IMR-90 (cell line): ENCODE data around the gene EVPL. TPM values are rescaled to one million over a fixed set of nuclear protein-coding genes. Genes with fewer than 3 reads are reported as not detected.
A peak's percentile ranks its signal among the peaks of the same experiment; 100 is the strongest.

Experiments
- ATAC-seq: fragments of 200-7000 bp; cut with Tn5 transposase; 2 replicates; pipeline ENCODE4 v1.9.1; 2020; ENCODE audit warnings: low read depth, mild to moderate bottlenecking, moderate library complexity
- BruUV-seq: library from RNA; stranded (reverse); fragments of 400-500 nt; replicated peaks from 2 replicates; lab custom pipeline; 2021; lab: Mats Ljungman, UMichigan
- CTCF ChIA-PET: fragments of 300-600 bp; formaldehyde crosslinking; extraction: SDS; loops from one replicate; lab custom pipeline; 2021; ENCODE audit warnings: antibody characterized with exemption; lab: Yijun Ruan, JAX
- POLR2A ChIA-PET: fragments of 300-600 bp; sonication (Branson Sonifier 250); formaldehyde crosslinking; loops from one replicate; lab custom pipeline; 2022; ENCODE audit warnings: antibody characterized with exemption; ENCODE audit not compliant: unreplicated experiment; lab: Charles Lee
- DNase-seq: peaks from one replicate; pipeline ENCODE4 v3.0.0; 2013
- H2AFZ ChIP-seq: replicated peaks from 2 replicates; pipeline ENCODE3; 2013; ENCODE audit warnings: low read length, mild to moderate bottlenecking; ENCODE audit not compliant: poor library complexity
- H2AK5ac ChIP-seq: 2 replicates; pipeline ENCODE4 v1.6.1; 2013; ENCODE audit warnings: low read depth, low read length, inconsistent platforms
- H2AK9ac ChIP-seq: replicated peaks from 2 replicates; pipeline ENCODE3; 2013; ENCODE audit warnings: mild to moderate bottlenecking, low read depth, low read length, moderate library complexity; ENCODE audit not compliant: poor library complexity
- H2BK120ac ChIP-seq: 2 replicates; pipeline ENCODE4 v1.6.1; 2013; ENCODE audit warnings: low read depth, low read length, inconsistent platforms
- H2BK15ac ChIP-seq: 3 replicates; pipeline ENCODE4 v1.6.1; 2013; ENCODE audit warnings: low read depth, low read length, inconsistent platforms
- H2BK20ac ChIP-seq: 2 replicates; pipeline ENCODE4 v1.6.1; 2013; ENCODE audit warnings: low read depth, mild to moderate bottlenecking, inconsistent platforms, low read length, moderate library complexity
- H2BK5ac ChIP-seq: 2 replicates; pipeline ENCODE4 v1.6.1; 2013; ENCODE audit warnings: mild to moderate bottlenecking, low read depth, low read length, inconsistent platforms; ENCODE audit not compliant: poor library complexity, severe bottlenecking
- H3K14ac ChIP-seq: replicated peaks from 2 replicates; pipeline ENCODE4 v1.6.1; 2013; ENCODE audit warnings: low read depth, low read length, inconsistent platforms
- H3K18ac ChIP-seq: 2 replicates; pipeline ENCODE4 v1.6.1; 2013; ENCODE audit warnings: low read depth, low read length, control low read depth
- H3K23ac ChIP-seq: 2 replicates; pipeline ENCODE4 v1.6.1; 2013; ENCODE audit warnings: low read depth, low read length, inconsistent platforms
- H3K27ac ChIP-seq: 2 replicates; pipeline ENCODE4 v1.5.1; 2013; ENCODE audit warnings: mild to moderate bottlenecking, control low read depth, low read length; ENCODE audit not compliant: insufficient read depth
- H3K27me3 ChIP-seq: 2 replicates; pipeline ENCODE4 v1.6.1; 2013; ENCODE audit warnings: low read length; ENCODE audit not compliant: control insufficient read depth, insufficient read depth
- H3K36me3 ChIP-seq: 2 replicates; pipeline ENCODE4 v1.6.1; 2013; ENCODE audit warnings: low read length, mixed read lengths; ENCODE audit not compliant: control insufficient read depth, insufficient read depth
- H3K4ac ChIP-seq: 2 replicates; pipeline ENCODE4 v1.6.1; 2013; ENCODE audit warnings: low read depth, low read length, inconsistent platforms
- H3K4me1 ChIP-seq: 2 replicates; pipeline ENCODE4 v1.6.1; 2013; ENCODE audit warnings: low read length, mixed read lengths; ENCODE audit not compliant: control insufficient read depth, insufficient read depth
- H3K4me2 ChIP-seq: 2 replicates; pipeline ENCODE4 v1.6.1; 2013; ENCODE audit warnings: low read depth, mild to moderate bottlenecking, control low read depth, low read length, moderate library complexity
- H3K4me3 ChIP-seq: 2 replicates; pipeline ENCODE4 v1.5.1; 2013; ENCODE audit warnings: low read depth, mild to moderate bottlenecking, control low read depth, low read length, moderate library complexity; ENCODE audit not compliant: insufficient read depth
- H3K56ac ChIP-seq: 2 replicates; pipeline ENCODE4 v1.6.1; 2013; ENCODE audit warnings: low read length, inconsistent platforms; ENCODE audit not compliant: insufficient read depth; ENCODE audit errors: extremely low read depth
- H3K79me1 ChIP-seq, 2 experiments: 2 replicates each; pipeline ENCODE4 v1.6.1; 2013; ENCODE audit warnings: low read length in 2 of 2, inconsistent platforms in 1 of 2, low read depth in 1 of 2
- H3K9ac ChIP-seq: 2 replicates; pipeline ENCODE4 v1.6.1; 2013; ENCODE audit warnings: low read depth, low read length, control low read depth
- H3K9me1 ChIP-seq: 2 replicates; pipeline ENCODE4 v1.6.1; 2013; ENCODE audit warnings: low read length, inconsistent platforms; ENCODE audit not compliant: insufficient read depth
- H3K9me3 ChIP-seq: 2 replicates; pipeline ENCODE4 v1.6.1; 2013; ENCODE audit warnings: low read length; ENCODE audit not compliant: control insufficient read depth, insufficient read depth
- H4K20me1 ChIP-seq: 2 replicates; pipeline ENCODE4 v1.6.1; 2013; ENCODE audit warnings: low read length, inconsistent platforms; ENCODE audit not compliant: insufficient read depth
- H4K5ac ChIP-seq: 2 replicates; pipeline ENCODE4 v1.6.1; 2013; ENCODE audit warnings: mild to moderate bottlenecking, low read depth, low read length, control low read depth
- H4K8ac ChIP-seq, 2 experiments: 2 replicates each; pipeline ENCODE4 v1.6.1; 2013; ENCODE audit warnings: low read depth in 2 of 2, low read length in 2 of 2, control low read depth in 1 of 2, inconsistent platforms in 1 of 2
- H4K91ac ChIP-seq: 2 replicates; pipeline ENCODE4 v1.6.1; 2013; ENCODE audit warnings: low read depth, low read length, inconsistent platforms; ENCODE audit not compliant: insufficient read depth
- BHLHE40 ChIP-seq: fragments of 150-350 bp; IDR thresholded peaks from 2 replicates; pipeline ENCODE4 v1.6.1; 2016; ENCODE audit warnings: mild to moderate bottlenecking, low read depth, low read length
- CEBPB ChIP-seq: IDR thresholded peaks from 2 replicates; pipeline ENCODE4 v1.6.1; 2012; ENCODE audit warnings: low read depth, low read length, improper control_type of control experiment
- CHD1 ChIP-seq: IDR thresholded peaks from 2 replicates; pipeline ENCODE4 v1.6.1; 2012; ENCODE audit warnings: low read depth, low read length, improper control_type of control experiment
- CTCF ChIP-seq: conservative IDR thresholded peaks from 2 replicates; pipeline ENCODE4 v1.5.1; 2012; ENCODE audit warnings: mild to moderate bottlenecking, low read depth, low read length, improper control_type of control experiment
- ELK1 ChIP-seq: fragments of 150-350 bp; IDR thresholded peaks from 2 replicates; pipeline ENCODE4 v1.6.1; 2016; ENCODE audit warnings: low read depth, mild to moderate bottlenecking, low read length, moderate library complexity, borderline replicate concordance
- FOS ChIP-seq: fragments of 150-350 bp; IDR thresholded peaks from 2 replicates; pipeline ENCODE4 v1.6.1; 2016; ENCODE audit warnings: low read depth, low read length
- MAFK ChIP-seq: IDR thresholded peaks from 2 replicates; pipeline ENCODE4 v1.6.1; 2012; ENCODE audit warnings: low read depth, low read length, improper control_type of control experiment
- MAZ ChIP-seq: IDR thresholded peaks from 2 replicates; pipeline ENCODE4 v1.6.1; 2012; ENCODE audit warnings: low read depth, mild to moderate bottlenecking, low read length, improper control_type of control experiment, moderate library complexity, borderline replicate concordance
- MXI1 ChIP-seq: IDR thresholded peaks from 2 replicates; pipeline ENCODE4 v1.6.1; 2012; ENCODE audit warnings: low read depth, mild to moderate bottlenecking, low read length, moderate library complexity, borderline replicate concordance
- NFE2L2 ChIP-seq: fragments of 150-350 bp; IDR thresholded peaks from 2 replicates; pipeline ENCODE4 v1.6.1; 2016; ENCODE audit warnings: low read depth, mild to moderate bottlenecking, low read length
- RCOR1 ChIP-seq: IDR thresholded peaks from 2 replicates; pipeline ENCODE4 v1.6.1; 2012; ENCODE audit warnings: mild to moderate bottlenecking, low read length, improper control_type of control experiment; ENCODE audit not compliant: insufficient replicate concordance
- RFX5 ChIP-seq: IDR thresholded peaks from 2 replicates; pipeline ENCODE4 v1.8.0; 2012; ENCODE audit warnings: low read depth, mild to moderate bottlenecking, low read length, moderate library complexity
- SMC3 ChIP-seq: fragments of 150-350 bp; IDR thresholded peaks from 2 replicates; pipeline ENCODE4 v1.6.1; 2016; ENCODE audit warnings: low read depth, mild to moderate bottlenecking, antibody characterized with exemption, low read length, moderate library complexity
- WGBS, 2 experiments: methylation state at CpG; one replicate each; pipeline versions ENCODE4 v1.1.5 to v1.1.7; 2013; ENCODE audit warnings: missing lambda C conversion rate in 2 of 2; ENCODE audit not compliant: insufficient read length in 1 of 2; ENCODE audit errors: extremely low coverage in 2 of 2; 5-methylcytosine and 5-hydroxymethylcytosine counted together
- dilution Hi-C: fragments of 300-500 bp; cut with HindIII; formaldehyde crosslinking; loops from one replicate; pipeline ENCODE4 v1.14.3; 2018; ENCODE audit warnings: low sequenced_read_pairs; ENCODE audit not compliant: unreplicated experiment
- in situ Hi-C: fragments of 300-500 bp; cut with MboI; formaldehyde crosslinking; loops from 3 replicates; pipeline ENCODE4 v1.14.3; 2019; ENCODE audit warnings: low sequenced_read_pairs, inconsistent platforms, mixed read lengths
- intact Hi-C: fragments of 100-400 bp; cut with micrococcal nuclease; formaldehyde crosslinking; loops from 2 replicates; pipeline ENCODE4 v1.10.0; 2022
- polyA plus RNA-seq, 3 experiments: library from polyadenylated mRNA; depleted of rRNA; stranded (reverse); fragments of >200 nt; gene quantifications; 2 replicates each; pipeline ENCODE4 v1.2.3, GENCODE V29; 2012; ENCODE audit warnings: low replicate concordance in 1 of 3
- total RNA-seq: library from RNA; depleted of rRNA; stranded (reverse); fragments of >200 nt; gene quantifications from 2 replicates; pipeline ENCODE4 v1.2.3, GENCODE V29; 2012

EVPL gene
- total and polyA plus RNA-seq, 2 of the 4 experiments (the other 2 are of a cell fraction), result not detected

DNA sequence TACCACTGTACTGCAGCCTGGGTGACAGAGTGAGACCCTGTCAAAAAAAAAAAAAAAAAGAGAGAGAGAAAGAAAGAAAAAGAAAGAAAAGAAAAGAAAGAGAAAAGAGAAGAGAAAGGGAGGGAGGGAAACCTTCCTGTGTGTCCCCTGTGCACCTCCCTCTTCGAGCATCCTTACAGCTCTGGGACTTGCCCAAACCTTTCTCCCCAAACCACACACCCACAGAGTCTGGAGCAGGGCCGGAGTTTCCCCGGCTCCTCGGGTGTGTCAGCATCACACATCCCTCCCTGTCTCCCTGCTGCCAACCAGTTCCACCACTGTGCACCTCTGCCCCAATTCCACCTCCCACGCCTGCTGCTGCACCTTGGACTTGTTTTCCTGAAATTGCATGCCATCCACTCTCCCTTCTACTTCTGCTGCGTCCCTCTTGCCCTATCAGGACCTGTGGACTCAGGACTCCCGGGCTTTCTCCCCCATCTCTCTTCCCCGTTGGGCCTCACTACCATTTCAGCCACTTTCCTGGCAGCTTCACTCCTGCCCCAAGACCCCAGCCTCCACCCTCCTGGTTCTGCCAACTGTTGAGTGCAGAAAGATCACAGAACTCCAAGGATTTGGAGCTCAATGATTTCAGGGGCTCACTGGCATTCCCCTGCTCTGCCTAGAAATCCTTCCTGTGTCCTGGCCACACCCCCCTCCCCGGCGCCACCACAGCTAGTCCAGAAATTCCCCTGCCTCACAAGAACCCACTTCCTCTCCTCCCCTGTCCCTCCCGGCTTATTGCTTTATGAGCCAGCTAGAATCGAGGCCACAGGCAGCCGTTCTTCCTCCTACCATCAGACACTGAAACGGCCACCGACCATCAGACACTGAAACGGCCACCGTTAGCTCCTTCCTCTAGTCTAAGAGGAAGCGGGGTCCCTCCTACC, 30.2 kb downstream of the EVPL start:
- dilution Hi-C loops, result no loop called here
- H2BK5ac ChIP-seq, result no peak overlapping the region
- H4K8ac ChIP-seq, result peak overlapping the region; percentile 84 to 89
- BruUV-seq, result no TSS peak
- H3K9ac ChIP-seq, result peak overlapping the region; percentile 5; the same call in 1 of the 2 replicates
- DNase-seq, result peak; percentile 58
- H3K56ac ChIP-seq, result peak overlapping the region; percentile 35; the same call in 1 of the 2 replicates
- in situ Hi-C loops, result no loop called here
- H3K4ac ChIP-seq, result peak overlapping the region; percentile 79
- H3K4me1 ChIP-seq, result peaks cover 7% of the 10 kb centered on the region
- WGBS, 2 experiments, result 43% methylated on average over 7 of the region's 18 CpGs; no CpG with 5 or more reads in 1 of the 2 experiments
- H3K4me3 ChIP-seq, result no peak overlapping the region
- CTCF ChIA-PET, result interaction anchor here (0.8 to 1.5 kb wide), 4 partner anchors 9 to 92 kb away, joined by 3 to 4 read pairs (median 4); partner anchors contain the start of genes ACOX1 and TEN1
- H4K5ac ChIP-seq, result peak overlapping the region; percentile 56
- H3K18ac ChIP-seq, result no peak overlapping the region
- peak overlapping the region; percentile 93 for H2AFZ ChIP-seq
- peak overlapping the region; percentile 43; the same call in 1 of the 2 replicates for H2AK5ac ChIP-seq
- peak overlapping the region; percentile 23; the same call in 1 of the 2 replicates for H3K4me2 ChIP-seq
- no peak overlapping the region for H3K27ac ChIP-seq
- H2AK9ac ChIP-seq, result peak overlapping the region; percentile 18
- peak overlapping the region; percentile 83 for H4K91ac ChIP-seq
- no peaks in the 10 kb centered on the region for H4K20me1 ChIP-seq
- H2BK15ac ChIP-seq, result peak overlapping the region; percentile 86; the same call in 1 of the 3 replicates
- H3K27me3 ChIP-seq, result no peaks in the 10 kb centered on the region
- intact Hi-C loops, result no loop called here
- 0 out of 4 replicates have a peak, but pooled peaks cover 0 to 7% of the 10 kb centered on the region in 2 experiments for H3K79me1 ChIP-seq
- H3K9me1 ChIP-seq, result peaks cover 7% of the 10 kb centered on the region; the same call in 1 of the 2 replicates
- POLR2A ChIA-PET, result interaction anchor here (0.6 kb wide), 1 partner anchor 93 kb away, joined by 20 read pairs; no protein-coding TSS in a partner anchor
- peak; percentile 80 for ATAC-seq
- no peaks in the 10 kb centered on the region for H3K9me3 ChIP-seq
- H3K36me3 ChIP-seq, result peaks cover 11% of the 10 kb centered on the region; the same call in 1 of the 2 replicates
- peak overlapping the region; percentile 80 for H3K14ac ChIP-seq
- H3K23ac ChIP-seq, result peak overlapping the region; percentile 79
- peak overlapping the region; percentile 57 for H2BK20ac ChIP-seq
- H2BK120ac ChIP-seq, result peak overlapping the region; percentile 71
- no peak for TF ChIP-seq CTCF
- no peak for TF ChIP-seq FOS
- no peak for TF ChIP-seq MXI1
- TF ChIP-seq MAFK, result no peak
- TF ChIP-seq MAZ, result no peak
- TF ChIP-seq RFX5, result no peak
- no peak for TF ChIP-seq BHLHE40
- TF ChIP-seq NFE2L2, result no peak
- no peak for TF ChIP-seq CEBPB
- no peak for TF ChIP-seq ELK1
- TF ChIP-seq CHD1, result no peak
- no peak for TF ChIP-seq RCOR1
- no peak for TF ChIP-seq SMC3
